OCI-LY3 (cell line): ENCODE results near the gene ANKRD44.
A peak's percentile ranks its signal among the peaks of the same experiment; 100 is the strongest.

Experiments
- H2AFZ ChIP-seq: fragments of 200-600, 300-600 bp; shearing (Covaris generic); 2 replicates; pipeline ENCODE4 v1.6.0; 2014; ENCODE audit warnings: antibody characterized with exemption, low read depth, low read length
- H3K27ac ChIP-seq: fragments of 200-600, 300-600 bp; sonication (generic); 2 replicates; pipeline ENCODE4 v1.5.1; 2014; ENCODE audit warnings: mild to moderate bottlenecking, low read length, moderate library complexity, mixed read lengths
- H3K27me3 ChIP-seq: fragments of 200-600, 300-600 bp; sonication (generic); 2 replicates; pipeline ENCODE4 v1.6.1; 2014; ENCODE audit warnings: low read depth, low read length, mixed read lengths
- H3K36me3 ChIP-seq: fragments of 200-600, 300-600 bp; sonication (generic); replicated peaks from 2 replicates; pipeline ENCODE3; 2014; ENCODE audit warnings: low read depth, low read length, mixed read lengths
- H3K4me1 ChIP-seq: fragments of 300-600, 200-600 bp; sonication (generic); 2 replicates; pipeline ENCODE4 v1.6.1; 2014; ENCODE audit warnings: low read length, mixed read lengths
- H3K4me2 ChIP-seq: fragments of 200-600, 300-600 bp; sonication (generic); 2 replicates; pipeline ENCODE4 v1.6.1; 2014; ENCODE audit warnings: low read length, mixed read lengths
- H3K4me3 ChIP-seq: fragments of 300-600, 200-600 bp; sonication (generic); 2 replicates; pipeline ENCODE4 v1.5.1; 2014; ENCODE audit warnings: antibody characterized with exemption, mild to moderate bottlenecking, low read length, moderate library complexity
- H3K79me2 ChIP-seq: fragments of 300-600, 200-600 bp; shearing (Covaris generic); 2 replicates; pipeline ENCODE4 v1.6.1; 2014; ENCODE audit warnings: mild to moderate bottlenecking, low read length, mixed read lengths
- H3K9ac ChIP-seq: fragments of 300-600, 200-600 bp; shearing (Covaris generic); 2 replicates; pipeline ENCODE4 v1.6.0; 2014; ENCODE audit warnings: mild to moderate bottlenecking, low read length, moderate library complexity
- H3K9me3 ChIP-seq: fragments of 200-600, 300-600 bp; shearing (Covaris generic); 2 replicates; pipeline ENCODE4 v1.6.1; 2014; ENCODE audit warnings: low read length, mixed read lengths; ENCODE audit not compliant: insufficient read depth
- H4K20me1 ChIP-seq: fragments of 200-600, 300-600 bp; sonication (generic); 2 replicates; pipeline ENCODE4 v1.6.1; 2016; ENCODE audit warnings: low read length, mixed read lengths; ENCODE audit not compliant: insufficient read depth
- CTCF ChIP-seq: fragments of 200-600, 300-600 bp; sonication (generic); IDR thresholded peaks from 2 replicates; pipeline ENCODE4 v1.5.1; 2014; ENCODE audit warnings: antibody characterized with exemption, low read length, low read depth
- EZH2phosphoT487 ChIP-seq: fragments of 200-600 bp; shearing (Covaris generic); IDR thresholded peaks from 2 replicates; pipeline ENCODE4 v1.6.1; 2018; ENCODE audit warnings: antibody characterized with exemption, mixed run types, low read depth

The ANKRD44 gene

GRCh38 chr2:196952936-196953335 lies 357.6 kb downstream of the ANKRD44 start:
- no peak overlapping the region for H3K9ac ChIP-seq
- H3K27ac ChIP-seq: no peak overlapping the region

GRCh38 chr2:196951973-196952372 lies 358.6 kb downstream of the ANKRD44 start:
- TF ChIP-seq EZH2phosphoT487 (no peak), CTCF (no peak)
- H3K9me3 ChIP-seq: no peaks in the 10 kb centered on the region
- no peak overlapping the region for H3K27ac ChIP-seq
- H3K9ac ChIP-seq: no peak overlapping the region
- H3K4me3 ChIP-seq: no peak overlapping the region
- no peaks in the 10 kb centered on the region for H3K36me3 ChIP-seq
- H2AFZ ChIP-seq: no peak overlapping the region
- no peaks in the 10 kb centered on the region for H3K27me3 ChIP-seq
- H4K20me1 ChIP-seq: no peaks in the 10 kb centered on the region
- no peak overlapping the region for H3K4me2 ChIP-seq
- peaks cover 11% of the 10 kb centered on the region for H3K4me1 ChIP-seq
- H3K79me2 ChIP-seq: no peaks in the 10 kb centered on the region

More at GRCh38 chr2:196952936-196953335, 357.6 kb downstream of the ANKRD44 start:
- peaks cover 11% of the 10 kb centered on the region for H3K4me1 ChIP-seq
- no peak overlapping the region for H2AFZ ChIP-seq
- TF ChIP-seq EZH2phosphoT487 (no peak), CTCF (no peak)
- H3K27me3 ChIP-seq: no peaks in the 10 kb centered on the region
- H4K20me1 ChIP-seq: no peaks in the 10 kb centered on the region
- H3K4me2 ChIP-seq: no peak overlapping the region
- no peaks in the 10 kb centered on the region for H3K9me3 ChIP-seq
- no peaks in the 10 kb centered on the region for H3K79me2 ChIP-seq
- no peak overlapping the region for H3K4me3 ChIP-seq
- no peaks in the 10 kb centered on the region for H3K36me3 ChIP-seq

GRCh38 chr2:196949116-196949515 lies 361.5 kb downstream of the ANKRD44 start:
- H3K4me3 ChIP-seq: no peak overlapping the region
- no peak overlapping the region for H3K27ac ChIP-seq
- no peaks in the 10 kb centered on the region for H3K79me2 ChIP-seq
- no peaks in the 10 kb centered on the region for H3K9me3 ChIP-seq
- H3K4me2 ChIP-seq: no peak overlapping the region
- no peaks in the 10 kb centered on the region for H3K27me3 ChIP-seq
- peaks cover 21% of the 10 kb centered on the region for H3K4me1 ChIP-seq
- TF ChIP-seq CTCF (no peak), EZH2phosphoT487 (no peak)
- H4K20me1 ChIP-seq: no peaks in the 10 kb centered on the region
- no peak overlapping the region for H3K9ac ChIP-seq
- no peaks in the 10 kb centered on the region for H3K36me3 ChIP-seq
- no peak overlapping the region for H2AFZ ChIP-seq

- Histone ChIP-seq H3K4me1 (peaks cover 42% of the 10 kb centered on the region), H3K27ac (peak overlapping the region; percentile 61), H3K36me3 (no peaks in the 10 kb centered on the region), H3K4me2 (peak overlapping the region; percentile 37), H3K4me3 (no peak overlapping the region), H4K20me1 (no peaks in the 10 kb centered on the region), H3K79me2 (no peaks in the 10 kb centered on the region), H2AFZ (no peak overlapping the region), H3K9ac (no peak overlapping the region), H3K9me3 (no peaks in the 10 kb centered on the region), H3K27me3 (no peaks in the 10 kb centered on the region)
- no peak for TF ChIP-seq CTCF
- TF ChIP-seq EZH2phosphoT487: no peak
Measured at GRCh38 chr2:196944570-196944969, 366.0 kb downstream of the ANKRD44 start.
